SK-N-DZ (cell line): Measurements from ENCODE around the gene SESTD1.
"Not testable (repeated sequence)": the region's sequence is repeated elsewhere in the genome, so short reads cannot be mapped to it uniquely, and the experiment has no call there.

ENCODE experiments used
- DNase-seq: peaks from one replicate; pipeline ENCODE4 v3.0.0-alpha.2; 2015; ENCODE audit warnings: low spot score

The SESTD1 gene

GRCh38 chr2:179238027-179238426 is 26.6 kb downstream of the SESTD1 start:
- no peak for DNase-seq

- no peak for DNase-seq
Measured at GRCh38 chr2:179237209-179237946, 27.3 kb downstream of the SESTD1 start.

- DNase-seq: no peak
Measured at GRCh38 chr2:179235463-179236108, 29.0 kb downstream of the SESTD1 start.

DNA sequence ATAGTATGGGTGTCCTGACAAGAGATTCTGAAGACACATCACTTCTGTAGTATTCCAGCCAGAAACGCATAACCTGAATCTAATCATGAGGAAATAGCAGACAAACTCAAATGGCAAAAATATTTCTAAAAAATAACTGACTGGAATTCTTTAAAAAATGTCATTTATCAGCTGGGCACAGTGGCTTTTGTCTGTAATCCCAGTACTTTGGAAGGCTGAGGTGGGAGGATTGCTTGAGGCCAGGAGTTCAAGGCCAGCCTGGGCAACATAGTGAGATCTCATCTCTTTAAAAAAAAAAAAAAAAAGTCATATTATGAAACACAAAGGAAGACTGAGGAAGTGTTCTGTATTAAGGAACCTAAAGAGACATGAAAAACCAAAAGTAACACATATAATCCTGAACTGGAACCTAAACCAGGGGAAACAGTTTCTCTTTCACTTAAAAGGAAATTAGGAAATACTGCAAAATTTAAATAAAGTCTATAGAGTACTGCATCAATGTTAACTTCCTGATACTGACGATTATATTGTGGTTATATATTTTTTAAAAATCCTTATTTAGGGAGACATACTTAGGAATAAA is 29.9 kb downstream of the SESTD1 start:
- DNase-seq: no peak

DNA sequence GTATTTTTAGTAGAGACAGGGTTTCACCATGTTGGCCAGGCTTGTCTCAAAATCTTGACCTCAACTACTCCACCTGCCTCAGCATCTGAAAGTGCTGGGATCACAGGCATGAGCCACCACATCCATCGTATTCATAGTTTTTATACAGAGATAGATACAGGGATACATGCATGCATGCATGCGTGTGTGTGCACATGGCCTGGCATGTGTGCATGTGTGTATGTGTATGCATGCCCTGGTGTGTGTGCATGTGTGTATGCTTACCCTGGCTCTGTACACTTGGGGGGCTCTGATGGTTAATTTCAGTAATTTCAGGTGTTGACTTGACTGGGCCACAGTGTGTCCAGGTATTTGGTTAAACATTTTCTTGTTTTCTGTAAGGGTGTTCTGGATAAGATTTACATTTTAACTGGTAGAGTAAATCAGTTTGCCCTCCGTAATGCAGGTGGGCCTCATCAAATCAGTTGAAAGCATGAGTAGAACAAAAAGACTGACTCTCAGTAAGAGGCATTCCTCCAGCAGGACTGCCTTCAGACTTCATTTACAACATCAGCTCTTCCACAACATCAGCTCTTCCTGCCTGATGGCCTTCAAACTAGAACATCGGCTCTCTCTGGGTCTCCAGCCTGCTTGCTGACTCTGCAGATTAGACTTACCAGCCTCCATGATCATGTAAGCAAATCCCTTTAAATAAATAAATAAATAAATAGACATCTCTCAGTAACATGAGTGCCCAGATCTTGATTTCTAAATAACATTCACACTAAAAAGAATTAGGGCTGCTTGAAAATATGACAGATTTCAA is 30.8 kb downstream of the SESTD1 start:
- DNase-seq: no peak

GRCh38 chr2:179233083-179233490 is 31.5 kb downstream of the SESTD1 start:
- no peak for DNase-seq

DNA sequence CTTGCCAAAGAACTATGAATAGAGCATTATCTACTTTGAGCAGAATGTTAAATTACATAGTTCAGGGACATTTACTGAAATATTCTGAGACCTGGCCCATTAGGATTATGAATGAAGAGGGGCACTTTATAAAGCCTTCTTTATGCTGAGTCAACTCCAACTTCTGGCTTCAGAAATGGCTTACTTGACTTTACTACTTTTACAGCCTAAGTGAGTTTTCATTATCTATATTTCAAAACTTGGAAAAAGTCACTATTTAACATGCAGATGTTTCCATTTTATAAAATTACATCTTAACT is 37.7 kb downstream of the SESTD1 start:
- DNase-seq: no peak

DNA sequence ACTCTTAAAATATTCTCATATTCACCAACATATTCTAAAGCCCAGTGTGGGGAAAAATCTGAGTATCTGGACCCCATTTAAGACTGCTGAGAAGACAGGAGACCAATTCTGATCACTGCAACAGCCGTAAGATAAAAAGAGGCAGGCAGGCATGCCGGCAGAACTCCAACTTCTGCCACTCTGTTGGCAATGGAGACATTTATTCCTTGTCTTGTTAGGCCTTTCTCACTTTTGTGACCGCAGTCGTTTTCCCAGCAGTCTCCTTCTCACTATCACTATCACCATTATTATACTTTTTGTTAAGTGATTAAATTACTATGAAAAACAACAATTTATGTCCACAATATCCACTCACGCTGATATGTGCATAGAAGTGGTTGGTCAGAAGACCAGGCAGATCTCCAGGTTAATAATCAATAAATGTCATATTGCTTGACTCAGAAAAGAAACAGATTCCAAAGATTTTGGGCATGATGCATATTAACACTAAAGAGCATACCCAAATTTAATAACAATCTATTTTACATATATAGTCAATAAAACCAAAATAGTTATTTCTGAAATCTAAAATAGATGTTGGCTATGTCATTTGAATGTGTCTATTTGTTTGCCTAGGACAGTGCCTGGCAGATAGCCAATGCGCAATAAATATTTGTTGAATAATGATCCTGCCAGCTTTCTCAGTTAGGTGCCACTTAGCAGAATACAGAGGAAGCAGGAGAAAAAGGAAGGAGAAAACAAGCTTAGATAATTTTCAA is 38.2 kb downstream of the SESTD1 start:
- DNase-seq: no peak

DNA sequence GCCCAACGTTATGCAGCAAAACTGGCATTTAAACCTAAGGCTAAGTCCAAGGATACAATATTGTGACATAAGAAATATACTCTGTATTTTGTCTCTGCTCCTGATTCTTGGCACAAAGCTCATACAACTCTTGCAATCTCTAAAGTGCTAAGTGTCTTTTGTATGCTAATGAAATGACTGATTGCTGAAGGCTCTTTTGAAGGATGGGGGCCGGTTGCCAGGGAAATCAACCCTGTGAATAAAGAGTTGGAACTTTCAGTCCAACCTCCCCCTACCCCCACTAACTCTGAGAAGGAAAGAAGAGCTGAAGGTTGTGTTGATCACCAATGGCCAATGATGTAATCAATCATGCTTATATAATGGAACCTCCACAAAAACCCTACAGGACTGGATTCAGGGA is 40.3 kb downstream of the SESTD1 start:
- no peak for DNase-seq

DNA sequence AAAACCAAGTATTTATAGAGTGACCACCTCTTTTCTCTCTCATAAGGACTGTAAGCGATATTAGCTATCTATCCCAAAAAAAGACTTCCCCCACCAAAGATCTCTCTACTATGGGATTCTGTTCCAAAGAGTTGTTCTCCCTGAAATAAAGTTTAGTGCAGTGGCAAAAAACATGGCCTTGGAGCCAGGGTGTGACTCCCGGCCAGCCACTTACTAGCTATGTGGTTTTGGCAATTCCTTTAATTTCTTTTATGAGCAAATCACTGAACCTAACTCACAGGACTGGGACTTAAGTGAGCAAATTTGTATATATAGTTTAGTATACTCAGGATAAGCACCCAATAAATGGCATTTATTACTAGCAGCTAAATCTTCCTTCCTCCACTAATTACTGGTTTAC is 42.6 kb downstream of the SESTD1 start:
- no peak for DNase-seq

GRCh38 chr2:179218848-179219594 is 45.6 kb downstream of the SESTD1 start:
- peak; percentile 74 for DNase-seq

DNA sequence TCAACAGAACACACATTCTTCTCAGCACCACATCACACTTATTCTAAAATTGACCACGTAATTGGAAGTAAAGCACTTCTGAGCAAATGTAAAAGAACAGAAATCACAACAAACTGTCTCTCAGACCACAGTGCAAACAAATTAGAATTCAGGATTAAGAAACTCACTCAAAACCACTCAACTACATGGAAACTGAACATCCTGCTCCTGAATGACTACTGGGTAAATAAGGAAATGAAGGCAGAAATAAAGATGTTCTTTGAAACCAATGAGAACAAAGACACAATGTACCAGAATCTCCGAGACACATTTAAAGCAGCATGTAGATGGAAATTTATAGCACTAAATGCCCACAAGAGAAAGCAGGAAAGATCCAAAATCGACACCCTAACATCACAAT is 50.0 kb downstream of the SESTD1 start:
- not testable (repeated sequence) for DNase-seq

GRCh38 chr2:179211355-179211754 is 53.3 kb downstream of the SESTD1 start:
- no peak for DNase-seq

DNA sequence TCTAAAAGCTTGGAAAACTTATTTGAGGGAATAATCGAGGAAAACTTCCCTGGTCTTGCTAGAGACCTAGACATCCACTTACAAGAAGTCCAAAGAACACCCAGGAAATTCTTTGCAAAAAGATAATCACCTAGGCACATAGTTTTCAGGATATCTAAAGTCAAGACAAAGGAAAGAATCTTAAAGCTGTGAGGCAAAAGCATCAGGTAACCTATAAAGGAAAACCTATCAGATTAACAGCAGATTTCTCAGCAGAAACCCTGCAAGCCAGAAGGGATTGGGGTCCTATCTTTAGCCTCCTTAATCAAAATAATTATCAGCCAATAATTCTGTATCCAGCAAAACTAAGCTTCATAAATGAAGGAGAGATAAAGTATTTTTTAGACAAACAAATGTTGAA is 56.4 kb downstream of the SESTD1 start:
- DNase-seq: not testable (repeated sequence)

- no peak for DNase-seq
Measured at GRCh38 chr2:179207047-179207446, 57.6 kb downstream of the SESTD1 start.

DNA sequence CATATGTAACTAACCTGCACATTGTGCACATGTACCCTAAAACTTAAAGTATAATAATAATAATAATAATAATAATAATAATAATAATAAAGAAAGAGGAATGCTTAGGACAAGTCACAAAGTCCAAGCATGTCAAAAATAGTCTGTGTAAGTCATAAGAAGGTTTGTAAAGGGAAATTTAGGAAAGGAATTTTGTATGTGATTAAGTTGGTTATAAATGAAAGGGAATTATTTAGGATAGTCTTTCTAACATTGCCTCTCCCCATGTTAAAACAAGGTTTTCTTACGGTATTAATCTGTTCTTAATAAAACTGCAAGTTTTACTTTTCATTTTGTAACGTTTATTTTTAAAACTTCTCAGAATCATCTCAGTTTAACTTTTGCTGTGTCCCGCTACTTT is 62.8 kb downstream of the SESTD1 start:
- DNase-seq: no peak

DNA sequence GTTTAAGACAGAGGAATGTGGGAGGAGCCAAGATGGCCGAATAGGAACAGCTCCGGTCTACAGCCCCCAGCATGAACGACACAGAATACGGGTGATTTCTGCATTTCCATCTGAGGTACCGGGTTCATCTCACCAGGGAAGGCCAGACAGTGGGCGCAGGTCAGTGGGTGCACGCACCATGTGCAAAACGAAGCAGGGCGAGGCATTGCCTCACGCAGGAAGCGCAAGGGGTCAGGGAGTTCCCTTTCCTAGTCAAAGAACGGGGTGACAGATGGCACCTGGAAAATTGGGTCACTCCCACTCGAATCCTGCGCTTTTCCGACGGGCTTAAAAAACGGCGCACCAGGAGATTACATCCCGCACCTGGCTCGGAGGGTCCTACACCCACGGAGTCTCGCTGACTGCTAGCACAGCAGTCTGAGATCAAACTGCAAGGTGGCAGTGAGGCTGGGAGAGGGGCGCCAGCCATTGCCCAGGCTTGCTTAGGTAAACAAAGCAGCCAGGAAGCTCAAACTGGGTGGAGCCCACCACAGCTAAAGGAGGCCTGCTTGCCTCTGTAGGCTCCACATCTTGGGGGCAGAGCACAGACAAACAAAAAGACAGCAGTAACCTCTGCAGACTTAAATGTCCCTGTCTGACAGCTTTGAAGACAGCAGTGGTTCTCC is 68.6 kb downstream of the SESTD1 start:
- DNase-seq: not testable (repeated sequence)

DNA sequence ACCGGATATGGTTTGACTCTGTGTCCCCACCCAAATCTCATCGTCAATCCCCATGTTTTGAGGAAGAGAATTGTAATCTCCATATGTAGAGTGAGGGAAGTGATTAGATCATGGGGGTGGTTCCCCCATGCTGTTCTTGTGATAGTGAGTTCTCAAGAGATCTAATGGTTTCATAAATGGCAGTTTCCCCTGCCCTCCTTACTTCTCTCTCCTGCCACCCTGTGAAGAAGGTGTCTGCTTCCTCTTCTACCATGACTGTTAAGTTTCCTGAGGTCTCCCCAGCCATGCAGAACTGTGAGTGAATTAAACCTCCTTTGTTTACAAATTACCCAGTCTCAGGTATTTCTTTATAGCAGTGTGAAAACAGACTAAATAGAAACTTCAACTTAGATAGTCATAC is 69.5 kb downstream of the SESTD1 start:
- no peak for DNase-seq

DNA sequence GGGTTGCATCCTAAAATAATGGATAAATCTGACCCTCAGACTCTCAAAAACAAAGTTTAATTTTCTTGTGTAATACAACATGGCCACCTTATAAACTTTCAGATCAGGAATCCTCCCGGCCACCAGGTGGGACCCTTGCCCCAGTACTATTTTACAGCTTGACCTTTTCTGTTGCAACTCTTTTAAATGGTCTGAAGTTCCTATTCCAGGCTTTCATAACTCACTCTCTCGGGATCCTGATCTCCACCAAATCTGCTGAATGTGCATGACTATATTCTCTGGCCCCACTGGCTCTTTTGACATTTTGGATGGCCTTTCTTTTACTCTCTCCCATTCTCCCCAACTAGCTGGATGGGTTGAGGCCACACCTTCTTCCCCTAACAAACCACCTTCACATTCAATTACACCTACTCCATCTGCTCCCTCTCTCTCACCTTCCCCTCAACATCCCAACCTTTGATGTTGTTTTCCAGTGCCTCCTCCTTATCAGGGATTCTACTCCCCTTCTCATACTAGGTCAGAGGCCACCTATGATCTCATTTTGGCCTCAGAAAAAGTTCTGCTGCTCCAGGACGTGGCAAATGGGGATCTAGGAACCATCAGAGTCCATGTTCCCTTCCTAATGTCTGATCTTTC is 70.8 kb downstream of the SESTD1 start:
- no peak for DNase-seq

GRCh38 chr2:179191110-179191509 is 73.5 kb downstream of the SESTD1 start:
- no peak for DNase-seq
